Keratinocyte (primary cell): ENCODE measurements around the gene EPB41L4B. TPM values are rescaled to one million over a fixed set of nuclear protein-coding genes. Genes with fewer than 3 reads are reported as not detected.

Experiments
- DNase-seq: peaks from one replicate; pipeline ENCODE4 v3.0.0-alpha.2; 2011; ENCODE audit warnings: low read depth, missing footprints, low spot score
- FAIRE-seq: peaks from 2 replicates; lab custom pipeline; 2011; peaks lifted over from hg19 to GRCh38; lab: Jason Lieb, UNC
- H2AFZ ChIP-seq: 2 replicates; pipeline ENCODE4 v1.6.0; 2012; ENCODE audit warnings: low read length, control low read depth, inconsistent platforms; ENCODE audit not compliant: control insufficient read depth
- H3K27ac ChIP-seq: 2 replicates; pipeline ENCODE4 v1.5.1; 2011; ENCODE audit warnings: low read length; ENCODE audit not compliant: control insufficient read depth, insufficient read depth
- H3K27me3 ChIP-seq: 3 replicates; pipeline ENCODE4 v1.6.0; 2011; ENCODE audit warnings: low read length; ENCODE audit not compliant: control insufficient read depth, insufficient read depth; ENCODE audit errors: extremely low read depth
- H3K36me3 ChIP-seq, 2 experiments: 2 replicates in 1 of 2; 3 replicates in 1 of 2; pipeline ENCODE4 v1.5.1; 2011; ENCODE audit warnings: low read length in 2 of 2, mild to moderate bottlenecking in 1 of 2; ENCODE audit not compliant: control insufficient read depth in 2 of 2, insufficient read depth in 2 of 2; ENCODE audit errors: extremely low read depth in 1 of 2
- H3K4me1 ChIP-seq: 3 replicates; pipeline ENCODE4 v1.5.1; 2011; ENCODE audit warnings: low read length; ENCODE audit not compliant: control insufficient read depth, insufficient read depth; ENCODE audit errors: extremely low read depth
- H3K4me2 ChIP-seq: 3 replicates; pipeline ENCODE4 v1.6.0; 2011; ENCODE audit warnings: low read depth, low read length; ENCODE audit not compliant: control insufficient read depth, insufficient read depth; ENCODE audit errors: extremely low read depth
- H3K4me3 ChIP-seq, 3 experiments: fragments of 200-600 bp in 1 of 3; sonication (generic) in 1 of 3; 2 replicates in 2 of 3; 3 replicates in 1 of 3; pipeline ENCODE4 v1.5.1; 2011 to 2016; ENCODE audit warnings: low read length in 3 of 3, mild to moderate bottlenecking in 3 of 3, control low read depth in 2 of 3, inconsistent platforms in 1 of 3, low read depth in 1 of 3, mixed read lengths in 1 of 3, mixed run types in 1 of 3, moderate library complexity in 1 of 3; ENCODE audit not compliant: control insufficient read depth in 2 of 3, insufficient read depth in 2 of 3; ENCODE audit errors: extremely low read depth in 1 of 3
- H3K79me2 ChIP-seq: 2 replicates; pipeline ENCODE4 v1.6.0; 2012; ENCODE audit warnings: low read length; ENCODE audit not compliant: control insufficient read depth, insufficient read depth
- H3K9ac ChIP-seq: 3 replicates; pipeline ENCODE4 v1.6.0; 2011; ENCODE audit warnings: low read length; ENCODE audit not compliant: control insufficient read depth, insufficient read depth; ENCODE audit errors: extremely low read depth
- H3K9me1 ChIP-seq: 3 replicates; pipeline ENCODE4 v1.6.0; 2011; ENCODE audit warnings: low read length; ENCODE audit not compliant: control insufficient read depth, insufficient read depth; ENCODE audit errors: extremely low read depth
- H3K9me3 ChIP-seq: 2 replicates; pipeline ENCODE4 v1.5.1; 2012; ENCODE audit warnings: low read depth, low read length; ENCODE audit not compliant: control insufficient read depth
- H4K20me1 ChIP-seq: 3 replicates; pipeline ENCODE4 v1.6.0; 2011; ENCODE audit warnings: low read length; ENCODE audit not compliant: control insufficient read depth, insufficient read depth; ENCODE audit errors: extremely low read depth
- EZH2 ChIP-seq: IDR thresholded peaks from one replicate; pipeline ENCODE4 v1.6.1; 2012; ENCODE audit warnings: inconsistent platforms, mild to moderate bottlenecking, low read length, moderate library complexity
- dilution Hi-C: fragments of 300-500 bp; cut with MboI; formaldehyde crosslinking; loops from one replicate; pipeline ENCODE4 v1.7.0; 2020; ENCODE audit warnings: low sequenced_read_pairs; ENCODE audit not compliant: extremely low pct_ligation_motif_present
- polyA plus RNA-seq, 5 experiments: library from polyadenylated mRNA; depleted of rRNA in 3 of 5; stranded (reverse) in 3 of 5; stranded (forward) in 1 of 5; unstranded in 1 of 5; fragments of >200 nt; gene quantifications; 1 replicate in 1 of 5; 2 replicates in 3 of 5; 3 replicates in 1 of 5; pipeline versions ENCODE4 v1.2.1 to v1.2.3, GENCODE V29; 2011 to 2012; ENCODE audit warnings: missing spikeins in 2 of 5, low read depth in 1 of 5, low replicate concordance in 1 of 5
- TF ChIP-seq, protein P1 (sequence below), 3 experiments: IDR thresholded peaks in 1 of 3; conservative IDR thresholded peaks in 1 of 3; optimal IDR thresholded peaks in 1 of 3; 2 replicates in 2 of 3; 3 replicates in 1 of 3; pipeline versions ENCODE3 to v1.5.1; 2011; ENCODE audit warnings: low read length in 3 of 3, mild to moderate bottlenecking in 3 of 3, moderate library complexity in 2 of 3, control low read depth in 1 of 3, inconsistent platforms in 1 of 3; ENCODE audit not compliant: insufficient read depth in 2 of 3; ENCODE audit errors: extremely low read depth in 1 of 3

Gene EPB41L4B
- polyA plus RNA-seq, 1 donor (not counting 4 experiments of a cell fraction or from before 2014, with no cell fraction given): 13.7 TPM

DNA sequence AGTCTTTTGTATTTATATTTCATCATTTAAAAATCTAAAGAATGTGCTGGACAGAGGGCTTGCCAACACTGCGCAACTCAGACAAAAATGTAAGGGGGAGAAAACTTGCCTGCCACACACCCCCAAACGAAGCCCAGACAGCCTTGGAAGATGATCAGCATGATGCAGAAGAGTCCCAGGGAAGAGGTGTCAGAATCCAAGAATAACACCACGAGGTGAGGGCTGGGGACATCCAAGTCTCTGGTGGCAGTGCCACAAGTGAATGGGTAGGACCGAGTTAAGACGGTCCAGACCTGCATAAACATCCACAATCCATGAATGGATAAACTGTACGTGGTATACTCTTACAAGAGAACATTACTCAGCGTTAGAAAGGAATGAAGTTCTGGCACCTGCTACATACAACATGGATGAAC lies 10.4 kb downstream of the EPB41L4B start:
- dilution Hi-C loops: no loop called here
- Histone ChIP-seq H4K20me1 (peaks cover 2% of the 10 kb centered on the region), H3K9me3 (no peaks in the 10 kb centered on the region), H3K36me3 (peaks cover 0 to 2% of the 10 kb centered on the region in 2 experiments), H3K4me1 (peaks cover 5% of the 10 kb centered on the region), H3K27ac (no peak overlapping the region), H3K4me2 (no peak overlapping the region), H3K9ac (no peak overlapping the region), H3K9me1 (no peaks in the 10 kb centered on the region), H2AFZ (no peak overlapping the region), H3K4me3 (no peak overlapping the region), H3K79me2 (peaks cover 12% of the 10 kb centered on the region), H3K27me3 (no peaks in the 10 kb centered on the region)
- FAIRE-seq: no peak
- no peak for DNase-seq
- TF ChIP-seq EZH2: no peak
- TF ChIP-seq, protein P1, sequence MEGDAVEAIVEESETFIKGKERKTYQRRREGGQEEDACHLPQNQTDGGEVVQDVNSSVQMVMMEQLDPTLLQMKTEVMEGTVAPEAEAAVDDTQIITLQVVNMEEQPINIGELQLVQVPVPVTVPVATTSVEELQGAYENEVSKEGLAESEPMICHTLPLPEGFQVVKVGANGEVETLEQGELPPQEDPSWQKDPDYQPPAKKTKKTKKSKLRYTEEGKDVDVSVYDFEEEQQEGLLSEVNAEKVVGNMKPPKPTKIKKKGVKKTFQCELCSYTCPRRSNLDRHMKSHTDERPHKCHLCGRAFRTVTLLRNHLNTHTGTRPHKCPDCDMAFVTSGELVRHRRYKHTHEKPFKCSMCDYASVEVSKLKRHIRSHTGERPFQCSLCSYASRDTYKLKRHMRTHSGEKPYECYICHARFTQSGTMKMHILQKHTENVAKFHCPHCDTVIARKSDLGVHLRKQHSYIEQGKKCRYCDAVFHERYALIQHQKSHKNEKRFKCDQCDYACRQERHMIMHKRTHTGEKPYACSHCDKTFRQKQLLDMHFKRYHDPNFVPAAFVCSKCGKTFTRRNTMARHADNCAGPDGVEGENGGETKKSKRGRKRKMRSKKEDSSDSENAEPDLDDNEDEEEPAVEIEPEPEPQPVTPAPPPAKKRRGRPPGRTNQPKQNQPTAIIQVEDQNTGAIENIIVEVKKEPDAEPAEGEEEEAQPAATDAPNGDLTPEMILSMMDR (optimal IDR thresholded peaks at IDR 0.05 in 1 of 3, IDR thresholded peaks at IDR 0.05 in 1 of 3, conservative IDR thresholded peaks at IDR 0.05 in 1 of 3; ENCODE audit: extremely low read depth in 1 of 3, insufficient read depth in 2 of 3, low read length in 3 of 3): no peak

DNA sequence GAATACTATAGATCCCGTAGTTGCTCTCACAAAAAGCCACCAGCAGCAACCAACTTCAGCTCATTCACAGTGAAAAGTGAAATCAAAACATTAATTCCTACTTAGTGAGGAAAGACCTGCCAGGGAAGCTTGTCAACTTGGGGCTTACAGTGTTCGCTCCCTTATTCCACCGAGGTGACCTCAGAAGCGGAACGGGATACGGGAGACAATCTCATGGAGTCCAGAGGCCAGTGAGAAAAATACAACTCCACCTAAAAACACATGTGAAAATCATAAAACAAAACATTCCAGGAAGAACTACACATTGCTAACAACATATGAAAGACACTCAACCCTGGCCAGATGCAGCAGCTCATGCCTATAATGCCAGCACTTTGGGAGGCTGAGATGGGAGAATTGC lies 11.6 kb downstream of the EPB41L4B start:
- peaks cover 7% of the 10 kb centered on the region for H3K79me2 ChIP-seq

More for the DNA sequence above, 11.6 kb downstream of the EPB41L4B start:
- Histone ChIP-seq H3K4me2 (no peak overlapping the region), H3K4me1 (peaks cover 4% of the 10 kb centered on the region), H3K27me3 (no peaks in the 10 kb centered on the region), H3K9ac (no peak overlapping the region), H3K9me1 (no peaks in the 10 kb centered on the region), H3K36me3 (peaks cover 0 to 2% of the 10 kb centered on the region in 2 experiments), H3K4me3 (no peak overlapping the region), H3K9me3 (no peaks in the 10 kb centered on the region), H2AFZ (no peak overlapping the region), H3K27ac (no peak overlapping the region), H4K20me1 (peaks cover 2% of the 10 kb centered on the region)
- no peak for DNase-seq
- TF ChIP-seq EZH2: no peak
- TF ChIP-seq, protein P1 (optimal IDR thresholded peaks at IDR 0.05 in 1 of 3, IDR thresholded peaks at IDR 0.05 in 1 of 3, conservative IDR thresholded peaks at IDR 0.05 in 1 of 3; ENCODE audit: extremely low read depth in 1 of 3, insufficient read depth in 2 of 3, low read length in 3 of 3): no peak
- no peak for FAIRE-seq
- dilution Hi-C loops: no loop called here
